ENCODE data around the gene LMX1B.

The LMX1B gene

GRCh38 chr9:126611592-126612325 is 2.0 kb upstream of the LMX1B start (continued):
- TF ChIP-seq, protein P1, sequence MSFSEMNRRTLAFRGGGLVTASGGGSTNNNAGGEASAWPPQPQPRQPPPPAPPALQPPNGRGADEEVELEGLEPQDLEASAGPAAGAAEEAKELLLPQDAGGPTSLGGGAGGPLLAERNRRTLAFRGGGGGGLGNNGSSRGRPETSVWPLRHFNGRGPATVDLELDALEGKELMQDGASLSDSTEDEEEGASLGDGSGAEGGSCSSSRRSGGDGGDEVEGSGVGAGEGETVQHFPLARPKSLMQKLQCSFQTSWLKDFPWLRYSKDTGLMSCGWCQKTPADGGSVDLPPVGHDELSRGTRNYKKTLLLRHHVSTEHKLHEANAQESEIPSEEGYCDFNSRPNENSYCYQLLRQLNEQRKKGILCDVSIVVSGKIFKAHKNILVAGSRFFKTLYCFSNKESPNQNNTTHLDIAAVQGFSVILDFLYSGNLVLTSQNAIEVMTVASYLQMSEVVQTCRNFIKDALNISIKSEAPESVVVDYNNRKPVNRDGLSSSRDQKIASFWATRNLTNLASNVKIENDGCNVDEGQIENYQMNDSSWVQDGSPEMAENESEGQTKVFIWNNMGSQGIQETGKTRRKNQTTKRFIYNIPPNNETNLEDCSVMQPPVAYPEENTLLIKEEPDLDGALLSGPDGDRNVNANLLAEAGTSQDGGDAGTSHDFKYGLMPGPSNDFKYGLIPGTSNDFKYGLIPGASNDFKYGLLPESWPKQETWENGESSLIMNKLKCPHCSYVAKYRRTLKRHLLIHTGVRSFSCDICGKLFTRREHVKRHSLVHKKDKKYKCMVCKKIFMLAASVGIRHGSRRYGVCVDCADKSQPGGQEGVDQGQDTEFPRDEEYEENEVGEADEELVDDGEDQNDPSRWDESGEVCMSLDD (tag by site-specific recombination; IDR thresholded peaks at IDR 0.05), result peak; percentile 81
- TF ChIP-seq HIC1 (tag by site-specific recombination; IDR thresholded peaks at IDR 0.05), result 0 out of 2 replicates have a peak, but pooled peaks have one; percentile 33
- TF ChIP-seq ZFP41 (tag by site-specific recombination; IDR thresholded peaks at IDR 0.05; ENCODE audit: borderline replicate concordance), result no peak
- peak; percentile 62; the same call in 1 of the 2 replicates for TF ChIP-seq ZNF639 (tag by site-specific recombination; IDR thresholded peaks at IDR 0.05)
- TF ChIP-seq ZFP69B (tag by site-specific recombination; IDR thresholded peaks at IDR 0.05), result 0 out of 2 replicates have a peak, but pooled peaks have one; percentile 12
- TF ChIP-seq SETDB1 (IDR thresholded peaks at IDR 0.05; ENCODE audit: insufficient read length, low read length), result no peak
- peak; percentile 72 for TF ChIP-seq ZSCAN4 (tag by site-specific recombination; IDR thresholded peaks at IDR 0.05)
- TF ChIP-seq ZNF2 (tag by site-specific recombination; IDR thresholded peaks at IDR 0.05), result peak; percentile 83; the same call in 1 of the 2 replicates
- TF ChIP-seq ZNF544 (tag by site-specific recombination; IDR thresholded peaks at IDR 0.05), result no peak
- no peak for TF ChIP-seq ZNF600 (tag by site-specific recombination; IDR thresholded peaks at IDR 0.05)
- TF ChIP-seq ZNF394 (tag by site-specific recombination; IDR thresholded peaks at IDR 0.05; ENCODE audit: borderline replicate concordance), result peak; percentile 61; the same call in 1 of the 2 replicates
- peak; percentile 70 for TF ChIP-seq ZNF501 (tag by site-specific recombination; IDR thresholded peaks at IDR 0.05)
- TF ChIP-seq KLF7 (tag by site-specific recombination; IDR thresholded peaks at IDR 0.05; ENCODE audit: borderline replicate concordance), result peak; percentile 15; the same call in 1 of the 2 replicates
- peak; percentile 98 for TF ChIP-seq ZXDB (tag by site-specific recombination; IDR thresholded peaks at IDR 0.05)
- no peak for TF ChIP-seq OVOL3 (tag by site-specific recombination; IDR thresholded peaks at IDR 0.05)
- TF ChIP-seq ZSCAN5A (tag by site-specific recombination; IDR thresholded peaks at IDR 0.05), result no peak
- no peak for TF ChIP-seq KLF17 (tag by site-specific recombination; IDR thresholded peaks at IDR 0.05)
- TF ChIP-seq, protein P2, sequence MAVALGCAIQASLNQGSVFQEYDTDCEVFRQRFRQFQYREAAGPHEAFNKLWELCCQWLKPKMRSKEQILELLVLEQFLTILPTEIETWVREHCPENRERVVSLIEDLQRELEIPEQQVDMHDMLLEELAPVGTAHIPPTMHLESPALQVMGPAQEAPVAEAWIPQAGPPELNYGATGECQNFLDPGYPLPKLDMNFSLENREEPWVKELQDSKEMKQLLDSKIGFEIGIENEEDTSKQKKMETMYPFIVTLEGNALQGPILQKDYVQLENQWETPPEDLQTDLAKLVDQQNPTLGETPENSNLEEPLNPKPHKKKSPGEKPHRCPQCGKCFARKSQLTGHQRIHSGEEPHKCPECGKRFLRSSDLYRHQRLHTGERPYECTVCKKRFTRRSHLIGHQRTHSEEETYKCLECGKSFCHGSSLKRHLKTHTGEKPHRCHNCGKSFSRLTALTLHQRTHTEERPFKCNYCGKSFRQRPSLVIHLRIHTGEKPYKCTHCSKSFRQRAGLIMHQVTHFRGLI (tag by site-specific recombination; IDR thresholded peaks at IDR 0.05), result peak; percentile 75; the same call in 1 of the 2 replicates
- TF ChIP-seq KLF9 (tag by site-specific recombination; IDR thresholded peaks at IDR 0.05; ENCODE audit: low read depth), result peak; percentile 64
- TF ChIP-seq ZNF112 (tag by site-specific recombination; IDR thresholded peaks at IDR 0.05), result no peak
- peak; percentile 92 for TF ChIP-seq ZBTB17 (tag by site-specific recombination; IDR thresholded peaks at IDR 0.05)
- peak; percentile 88 for TF ChIP-seq KLF8 (tag by site-specific recombination; IDR thresholded peaks at IDR 0.05)
- TF ChIP-seq ZNF558 (tag by site-specific recombination; IDR thresholded peaks at IDR 0.05), result no peak
- no peak for TF ChIP-seq FEZF1 (tag by site-specific recombination; IDR thresholded peaks at IDR 0.05)
- no peak for TF ChIP-seq MZF1 (tag by site-specific recombination; IDR thresholded peaks at IDR 0.05; ENCODE audit: borderline replicate concordance)

All from HEK293 (cell line).